H1 (cell line): ENCODE measurements around the gene SGCD. TPM values are rescaled to one million over a fixed set of nuclear protein-coding genes. Genes with fewer than 3 reads are reported as not detected.

Experiments
- CTCF ChIA-PET: fragments of 300-600 bp; sonication (Branson Sonifier 250); formaldehyde crosslinking; loops from one replicate; lab custom pipeline; 2021; ENCODE audit not compliant: partially characterized antibody; lab: Charles Lee
- POLR2A ChIA-PET: fragments of 300-600 bp; sonication (Branson Sonifier 250); formaldehyde crosslinking; loops from one replicate; lab custom pipeline; 2021; ENCODE audit warnings: inconsistent platforms; ENCODE audit not compliant: partially characterized antibody; lab: Charles Lee
- DNase-seq, 2 experiments: peaks; one replicate each; pipeline versions ENCODE4 v3.0.0 to v3.0.0-alpha.2; 2010 to 2022; ENCODE audit warnings: low spot score in 2 of 2, low read depth in 1 of 2, mixed read lengths in 1 of 2
- FAIRE-seq: peaks from 2 replicates; lab custom pipeline; 2011; peaks lifted over from hg19 to GRCh38; lab: Jason Lieb, UNC
- H2AFZ ChIP-seq: 2 replicates; pipeline ENCODE4 v1.8.1; 2012; ENCODE audit warnings: low read length, inconsistent platforms
- H2AK5ac ChIP-seq: 2 replicates; pipeline ENCODE4 v1.6.1; 2013; ENCODE audit warnings: low read depth, low read length
- H2BK120ac ChIP-seq: replicated peaks from 2 replicates; pipeline ENCODE3; 2013; ENCODE audit warnings: low read depth, low read length, inconsistent platforms
- H2BK12ac ChIP-seq: 2 replicates; pipeline ENCODE4 v1.6.1; 2013; ENCODE audit warnings: low read depth, low read length
- H2BK15ac ChIP-seq: 2 replicates; pipeline ENCODE4 v1.6.1; 2013; ENCODE audit warnings: low read length
- H2BK20ac ChIP-seq: 2 replicates; pipeline ENCODE4 v1.6.1; 2013; ENCODE audit warnings: low read length
- H2BK5ac ChIP-seq: 2 replicates; pipeline ENCODE4 v1.6.1; 2013; ENCODE audit warnings: low read depth, low read length
- H3K14ac ChIP-seq: 2 replicates; pipeline ENCODE4 v1.6.1; 2013; ENCODE audit warnings: inconsistent platforms; ENCODE audit not compliant: insufficient read length
- H3K18ac ChIP-seq: 2 replicates; pipeline ENCODE4 v1.6.1; 2013; ENCODE audit warnings: low read length; ENCODE audit errors: extremely low read depth
- H3K23ac ChIP-seq: 2 replicates; pipeline ENCODE4 v1.6.1; 2013; ENCODE audit warnings: inconsistent platforms; ENCODE audit not compliant: insufficient read length
- H3K23me2 ChIP-seq: 2 replicates; pipeline ENCODE4 v1.6.1; 2013; ENCODE audit warnings: low read depth, low read length
- H3K27ac ChIP-seq: 2 replicates; pipeline ENCODE4 v1.6.1; 2011; ENCODE audit warnings: low read depth, low read length, inconsistent platforms
- H3K27me3 ChIP-seq, 4 experiments: replicated peaks in 1 of 4; 1 replicate in 1 of 4; 2 replicates in 3 of 4; pipeline versions ENCODE4 v1.6.1 to v1.8.1; 2011 to 2013; ENCODE audit warnings: low read length in 3 of 4, mild to moderate bottlenecking in 3 of 4, inconsistent platforms in 2 of 4, mixed read lengths in 2 of 4, moderate library complexity in 1 of 4; ENCODE audit not compliant: control insufficient read depth in 3 of 4, insufficient read depth in 3 of 4; ENCODE audit errors: extremely low read depth in 1 of 4
- H3K36me3 ChIP-seq, 4 experiments: 2 replicates each; pipeline versions ENCODE4 v1.6.1 to v1.8.1; 2011 to 2013; ENCODE audit warnings: mild to moderate bottlenecking in 4 of 4, low read length in 3 of 4, moderate library complexity in 2 of 4, control low read depth in 1 of 4, inconsistent platforms in 1 of 4; ENCODE audit not compliant: insufficient read depth in 4 of 4, control insufficient read depth in 2 of 4
- H3K4ac ChIP-seq: replicated peaks from 2 replicates; pipeline ENCODE3; 2013; ENCODE audit warnings: low read length, low read depth, mixed read lengths, inconsistent platforms; ENCODE audit not compliant: insufficient read length
- H3K4me1 ChIP-seq, 4 experiments: replicated peaks in 1 of 4; 1 replicate in 1 of 4; 2 replicates in 3 of 4; pipeline versions ENCODE4 v1.6.1 to v1.8.1; 2011 to 2013; ENCODE audit warnings: low read length in 3 of 4, inconsistent platforms in 2 of 4, mixed read lengths in 1 of 4; ENCODE audit not compliant: insufficient read depth in 4 of 4, control insufficient read depth in 3 of 4
- H3K4me2 ChIP-seq, 2 experiments: 2 replicates each; pipeline versions ENCODE4 v1.6.1 to v1.8.1; 2011 to 2013; ENCODE audit warnings: low read depth in 2 of 2, low read length in 2 of 2, control low read depth in 1 of 2, inconsistent platforms in 1 of 2, mild to moderate bottlenecking in 1 of 2; ENCODE audit not compliant: insufficient read depth in 1 of 2
- H3K4me3 ChIP-seq, 4 experiments: fragments of 200-600, 300-600 bp in 1 of 4; sonication (generic), shearing (Covaris generic), sonication (Bioruptor Twin) in 1 of 4; 2 replicates each; pipeline versions ENCODE4 v1.5.1 to v1.8.1; 2011 to 2016; ENCODE audit warnings: low read length in 4 of 4, low read depth in 3 of 4, control low read depth in 2 of 4, inconsistent platforms in 2 of 4, mild to moderate bottlenecking in 2 of 4, mixed read lengths in 1 of 4, moderate library complexity in 1 of 4; ENCODE audit not compliant: insufficient read depth in 2 of 4; ENCODE audit errors: extremely low read depth in 1 of 4
- H3K56ac ChIP-seq: replicated peaks from 2 replicates; pipeline ENCODE3; 2013; ENCODE audit warnings: low read depth, mild to moderate bottlenecking, mixed read lengths, low read length, inconsistent platforms; ENCODE audit not compliant: insufficient read length
- H3K79me1 ChIP-seq: 2 replicates; pipeline ENCODE4 v1.6.1; 2013; ENCODE audit warnings: low read depth, low read length, control low read depth
- H3K79me2 ChIP-seq, 2 experiments: 2 replicates each; pipeline versions ENCODE4 v1.6.1 to v1.8.1; 2012 to 2013; ENCODE audit warnings: low read length in 2 of 2, mild to moderate bottlenecking in 2 of 2, inconsistent platforms in 1 of 2; ENCODE audit not compliant: insufficient read depth in 2 of 2, control insufficient read depth in 1 of 2
- H3K9ac ChIP-seq, 4 experiments: replicated peaks in 1 of 4; 1 replicate in 1 of 4; 2 replicates in 3 of 4; pipeline versions ENCODE4 v1.6.1 to v1.8.1; 2011 to 2013; ENCODE audit warnings: low read depth in 3 of 4, low read length in 3 of 4, control low read depth in 2 of 4, mild to moderate bottlenecking in 2 of 4, moderate library complexity in 2 of 4, inconsistent platforms in 1 of 4; ENCODE audit errors: extremely low read depth in 1 of 4
- H3K9me3 ChIP-seq, 2 experiments: 2 replicates each; pipeline versions ENCODE4 v1.6.1 to v1.8.1; 2012 to 2013; ENCODE audit warnings: mild to moderate bottlenecking in 2 of 2, moderate library complexity in 2 of 2, control low read depth in 1 of 2, inconsistent platforms in 1 of 2, low read depth in 1 of 2, low read length in 1 of 2, mixed read lengths in 1 of 2; ENCODE audit not compliant: insufficient read depth in 2 of 2
- H4K20me1 ChIP-seq, 2 experiments: replicated peaks in 1 of 2; 2 replicates each; pipeline versions ENCODE3 to v1.8.1; 2011 to 2013; ENCODE audit warnings: inconsistent platforms in 2 of 2, low read length in 2 of 2, mild to moderate bottlenecking in 1 of 2; ENCODE audit not compliant: insufficient read depth in 2 of 2, control insufficient read depth in 1 of 2
- H4K5ac ChIP-seq: 2 replicates; pipeline ENCODE4 v1.6.1; 2013; ENCODE audit warnings: low read length, low read depth, mixed read lengths, inconsistent platforms; ENCODE audit not compliant: insufficient read length
- H4K8ac ChIP-seq: 2 replicates; pipeline ENCODE4 v1.8.0; 2013; ENCODE audit warnings: mild to moderate bottlenecking, moderate library complexity, low read length, inconsistent platforms; ENCODE audit not compliant: insufficient read depth; ENCODE audit errors: extremely low read depth
- H4K91ac ChIP-seq: replicated peaks from 2 replicates; pipeline ENCODE3; 2013; ENCODE audit warnings: low read length, mixed read lengths, inconsistent platforms; ENCODE audit not compliant: insufficient read length
- ASH2L ChIP-seq: fragments of 200-600, 300-600 bp; sonication (generic); IDR thresholded peaks from one replicate; pipeline ENCODE4 v1.7.1; 2017; ENCODE audit warnings: low read length
- BCL11A ChIP-seq, 2 experiments: IDR thresholded peaks; one replicate each; pipeline ENCODE4 v1.6.1; 2011; ENCODE audit warnings: low read depth in 2 of 2, low read length in 2 of 2, mild to moderate bottlenecking in 2 of 2
- CBX8 ChIP-seq: fragments of 300-800, 300-1000 bp; sonication (generic); IDR thresholded peaks from 2 replicates; pipeline ENCODE4 v1.7.1; 2016; ENCODE audit warnings: low read depth, low read length, borderline replicate concordance
- FOSL1 ChIP-seq: IDR thresholded peaks from 2 replicates; pipeline ENCODE4 v1.6.1; 2011; ENCODE audit warnings: mild to moderate bottlenecking, low read depth, low read length, moderate library complexity; ENCODE audit not compliant: insufficient read depth
- RNF2 ChIP-seq: fragments of 200-900, 300-1000 bp; sonication (generic); IDR thresholded peaks from 2 replicates; pipeline ENCODE4 v1.7.1; 2016; ENCODE audit warnings: borderline replicate concordance, low read depth, mild to moderate bottlenecking, antibody characterized with exemption, low read length; ENCODE audit not compliant: poor library complexity, severe bottlenecking; ENCODE audit errors: missing control alignments
- SIRT6 ChIP-seq: IDR thresholded peaks from one replicate; pipeline ENCODE4 v1.7.1; 2012; ENCODE audit warnings: low read length, inconsistent platforms
- SIX5 ChIP-seq: IDR thresholded peaks from 2 replicates; pipeline ENCODE4 v1.6.1; 2011; ENCODE audit warnings: mild to moderate bottlenecking, low read depth, low read length
- SUZ12 ChIP-seq: fragments of 200-600 bp; sonication (generic); IDR thresholded peaks from 2 replicates; pipeline ENCODE4 v1.6.1; 2012; ENCODE audit warnings: mild to moderate bottlenecking, inconsistent platforms, low read length, moderate library complexity, mixed read lengths
- TEAD4 ChIP-seq: IDR thresholded peaks from 2 replicates; pipeline ENCODE4 v1.6.1; 2012; ENCODE audit warnings: low read depth, low read length, inconsistent platforms, mixed read lengths
- WGBS, 2 experiments: shearing (Covaris generic) in 1 of 2; methylation state at CpG; one replicate each; pipeline versions ENCODE4 v1.1.6 to v1.1.7; 2013 to 2015; ENCODE audit warnings: low lambda C conversion rate in 2 of 2, mixed read lengths in 2 of 2, inconsistent platforms in 1 of 2, low coverage in 1 of 2, missing lambda C conversion rate in 1 of 2; ENCODE audit not compliant: insufficient replicate concordance in 2 of 2, insufficient coverage in 1 of 2, insufficient read length in 1 of 2; ENCODE audit errors: extremely low coverage in 1 of 2, missing lambda C conversion rate in 1 of 2; 5-methylcytosine and 5-hydroxymethylcytosine counted together
- polyA plus RNA-seq, 7 experiments: library from polyadenylated mRNA; depleted of rRNA in 3 of 7; stranded (reverse) in 5 of 7; unstranded in 2 of 7; fragments of >200 nt in 5 of 7; fragments of 200-250 nt in 2 of 7; gene quantifications; 1 replicate in 5 of 7; 2 replicates in 1 of 7; 4 replicates in 1 of 7; pipeline versions ENCODE4 v1.2.1 to v1.2.3, GENCODE V29; 2011 to 2013; ENCODE audit warnings: missing spikeins in 2 of 7, mixed read lengths in 2 of 7
- total RNA-seq: library from RNA; stranded (reverse); fragmentation: NEBNext Ultra II Directional; extraction: Animal tissue kit (Norgen Biotek cat#: 25700); gene quantifications from 2 replicates; pipeline ENCODE4 v1.2.1, GENCODE V29; 2021
- TF ChIP-seq, protein P1 (sequence below): IDR thresholded peaks from 2 replicates; pipeline ENCODE4 v1.6.1; 2012; ENCODE audit warnings: inconsistent platforms

Gene SGCD
- total and polyA plus RNA-seq, 2 of the 8 experiments (the other 6 are each of a cell fraction or from before 2014, with no cell fraction given) = 0.04 to 0.08 TPM

GRCh38 chr5:156581725-156582124 is 254.8 kb downstream of the SGCD start:
- H3K23me2 ChIP-seq = no peaks in the 10 kb centered on the region
- no peak overlapping the region for H2BK5ac ChIP-seq
- H3K4me3 ChIP-seq = no peak overlapping the region
- no peak overlapping the region for H3K4me2 ChIP-seq
- H4K8ac ChIP-seq = no peak overlapping the region
- no peak overlapping the region for H3K18ac ChIP-seq
- no peak overlapping the region for H3K14ac ChIP-seq
- no peaks in the 10 kb centered on the region for H4K20me1 ChIP-seq
- H4K91ac ChIP-seq = no peak overlapping the region
- no peaks in the 10 kb centered on the region for H3K79me2 ChIP-seq
- no peak overlapping the region for H3K4ac ChIP-seq
- H3K79me1 ChIP-seq = no peaks in the 10 kb centered on the region
- H3K9ac ChIP-seq = no peak overlapping the region
- no peak overlapping the region for H4K5ac ChIP-seq
- CTCF ChIA-PET = no interaction called here
- H2AFZ ChIP-seq = no peak overlapping the region
- H2BK120ac ChIP-seq = no peak overlapping the region
- H2BK15ac ChIP-seq = no peak overlapping the region
- no peaks in the 10 kb centered on the region for H3K36me3 ChIP-seq
- H2AK5ac ChIP-seq = no peak overlapping the region
- H3K9me3 ChIP-seq = no peaks in the 10 kb centered on the region; a peak in 1 of 4 replicates
- FAIRE-seq (no peak), DNase-seq (no peak)
- H3K56ac ChIP-seq = no peak overlapping the region
- no peak overlapping the region for H2BK12ac ChIP-seq
- H3K27ac ChIP-seq = no peak overlapping the region
- no peaks in the 10 kb centered on the region for H3K4me1 ChIP-seq
- no peak overlapping the region for H2BK20ac ChIP-seq
- POLR2A ChIA-PET = no interaction called here
- 89% methylated on average over 3 of the region's 3 CpGs; no CpG with 5 or more reads in 1 of the 2 experiments for WGBS, 2 experiments
- H3K23ac ChIP-seq = no peak overlapping the region
- no peaks in the 10 kb centered on the region for H3K27me3 ChIP-seq
- no peak for TF ChIP-seq RNF2
- no peak for TF ChIP-seq SIX5
- no peak for TF ChIP-seq SUZ12
- no peak for TF ChIP-seq BCL11A (IDR thresholded peaks at IDR 0.05; ENCODE audit: low read depth in 2 of 2, low read length in 2 of 2)
- TF ChIP-seq CBX8 = no peak
- TF ChIP-seq, protein P1, sequence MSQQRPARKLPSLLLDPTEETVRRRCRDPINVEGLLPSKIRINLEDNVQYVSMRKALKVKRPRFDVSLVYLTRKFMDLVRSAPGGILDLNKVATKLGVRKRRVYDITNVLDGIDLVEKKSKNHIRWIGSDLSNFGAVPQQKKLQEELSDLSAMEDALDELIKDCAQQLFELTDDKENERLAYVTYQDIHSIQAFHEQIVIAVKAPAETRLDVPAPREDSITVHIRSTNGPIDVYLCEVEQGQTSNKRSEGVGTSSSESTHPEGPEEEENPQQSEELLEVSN = no peak
- TF ChIP-seq TEAD4 = no peak
- no peak for TF ChIP-seq ASH2L
- no peak for TF ChIP-seq FOSL1
- no peak for TF ChIP-seq SIRT6
